ENCODE results near the gene TM6SF1. TPM values are rescaled to one million over a fixed set of nuclear protein-coding genes. Genes with fewer than 3 reads are reported as not detected.

TM6SF1 gene
- total RNA-seq, 2 donors from 2014 or later: 1.2 to 1.9 TPM

GRCh38 chr15:83108266-83109219, 1.1 kb downstream of the TM6SF1 start:
- DNase-seq: peak; percentile 63
- H3K27me3 Mint-ChIP-seq (ENCODE audit: insufficient read depth): peaks cover 52% of the 10 kb centered on the region
- no peak overlapping the region for H3K27ac ChIP-seq (ENCODE audit: low read depth, low read length)
- no peaks in the 10 kb centered on the region for H3K36me3 ChIP-seq (ENCODE audit: control insufficient read depth, insufficient read depth, low read length)
- no peaks in the 10 kb centered on the region for H3K9me3 Mint-ChIP-seq
- H3K4me3 ChIP-seq (ENCODE audit: low read length): peak overlapping the region; percentile 75
- peaks cover 7% of the 10 kb centered on the region for H3K4me1 Mint-ChIP-seq
- WGBS, 2 experiments (ENCODE audit: insufficient coverage in 1 of 2, insufficient read length in 1 of 2): 80 to 95% methylated on average over 14 to 21 of the region's 21 CpGs
- no peaks in the 10 kb centered on the region for H3K9me3 ChIP-seq (ENCODE audit: control insufficient read depth, low read length)
- no peak for TF ChIP-seq CTCF (conservative IDR thresholded peaks at IDR 0.05)
- no peak overlapping the region for H3K9ac ChIP-seq (ENCODE audit: extremely low read depth, low read length, poor library complexity, severe bottlenecking)
- no peaks in the 10 kb centered on the region for H3K36me3 Mint-ChIP-seq (ENCODE audit: low read depth)
- H3K4me3 Mint-ChIP-seq: peak overlapping the region; percentile 54
- no peaks in the 10 kb centered on the region for H3K4me1 ChIP-seq (ENCODE audit: control insufficient read depth, insufficient read depth, low read length)
- H3K27me3 ChIP-seq (ENCODE audit: control insufficient read depth, insufficient read depth, low read length, poor library complexity, severe bottlenecking): peaks cover 28% of the 10 kb centered on the region
- no peak overlapping the region for H3K27ac Mint-ChIP-seq

GRCh38 chr15:83109532-83109931, 2.1 kb downstream of the TM6SF1 start:
- H3K27ac ChIP-seq (ENCODE audit: low read depth, low read length): no peak overlapping the region
- TF ChIP-seq CTCF (conservative IDR thresholded peaks at IDR 0.05): no peak
- no peaks in the 10 kb centered on the region for H3K4me1 ChIP-seq (ENCODE audit: control insufficient read depth, insufficient read depth, low read length)
- H3K36me3 Mint-ChIP-seq (ENCODE audit: low read depth): no peaks in the 10 kb centered on the region
- no peaks in the 10 kb centered on the region for H3K9me3 Mint-ChIP-seq
- H3K27ac Mint-ChIP-seq: no peak overlapping the region
- no peak overlapping the region for H3K4me3 ChIP-seq (ENCODE audit: low read length)
- peaks cover 44% of the 10 kb centered on the region for H3K27me3 Mint-ChIP-seq (ENCODE audit: insufficient read depth)
- H3K9me3 ChIP-seq (ENCODE audit: control insufficient read depth, low read length): no peaks in the 10 kb centered on the region
- peaks cover 28% of the 10 kb centered on the region for H3K27me3 ChIP-seq (ENCODE audit: control insufficient read depth, insufficient read depth, low read length, poor library complexity, severe bottlenecking)
- no peaks in the 10 kb centered on the region for H3K36me3 ChIP-seq (ENCODE audit: control insufficient read depth, insufficient read depth, low read length)
- no peak for DNase-seq
- H3K4me1 Mint-ChIP-seq: peaks cover 7% of the 10 kb centered on the region
- no peak overlapping the region for H3K4me3 Mint-ChIP-seq
- WGBS, 2 experiments (ENCODE audit: insufficient coverage in 1 of 2, insufficient read length in 1 of 2): 89 to 93% methylated on average over 8 to 12 of the region's 12 CpGs
- H3K9ac ChIP-seq (ENCODE audit: extremely low read depth, low read length, poor library complexity, severe bottlenecking): no peak overlapping the region

- Mint-ChIP-seq H3K27ac (no peak overlapping the region), H3K9me3 (no peaks in the 10 kb centered on the region), H3K36me3 (ENCODE audit: low read depth) (no peaks in the 10 kb centered on the region), H3K4me3 (no peak overlapping the region), H3K4me1 (peaks cover 7% of the 10 kb centered on the region), H3K27me3 (ENCODE audit: insufficient read depth) (peaks cover 44% of the 10 kb centered on the region)
- Histone ChIP-seq H3K9ac (ENCODE audit: extremely low read depth, low read length, poor library complexity, severe bottlenecking) (no peak overlapping the region), H3K9me3 (ENCODE audit: control insufficient read depth, low read length) (no peaks in the 10 kb centered on the region), H3K27me3 (ENCODE audit: control insufficient read depth, insufficient read depth, low read length, poor library complexity, severe bottlenecking) (peaks cover 28% of the 10 kb centered on the region), H3K36me3 (ENCODE audit: control insufficient read depth, insufficient read depth, low read length) (no peaks in the 10 kb centered on the region), H3K4me1 (ENCODE audit: control insufficient read depth, insufficient read depth, low read length) (no peaks in the 10 kb centered on the region), H3K27ac (ENCODE audit: low read depth, low read length) (no peak overlapping the region), H3K4me3 (ENCODE audit: low read length) (no peak overlapping the region)
- 90% methylated on average over 3 of the region's 3 CpGs; no CpG with 5 or more reads in 1 of the 2 experiments for WGBS, 2 experiments (ENCODE audit: insufficient coverage in 1 of 2, insufficient read length in 1 of 2)
- no peak for TF ChIP-seq CTCF (conservative IDR thresholded peaks at IDR 0.05)
- DNase-seq: no peak
These were observed 2.9 kb downstream of the TM6SF1 start for GRCh38 chr15:83110381-83110780.
